Stimulated activated CD8-positive, alpha-beta memory T cell treated with anti-CD3 and anti-CD28 coated beads, Interleukin-2, amount 100 ng/mL, for 48 hours (primary cell): Measurements from ENCODE around the gene PVALEF.

Experiments
- DNase-seq, 2 donors: peaks; one replicate each; pipeline ENCODE4 v3.0.0-alpha.2; 2020; ENCODE audit warnings: low read depth in 2 of 2

The PVALEF gene

DNA sequence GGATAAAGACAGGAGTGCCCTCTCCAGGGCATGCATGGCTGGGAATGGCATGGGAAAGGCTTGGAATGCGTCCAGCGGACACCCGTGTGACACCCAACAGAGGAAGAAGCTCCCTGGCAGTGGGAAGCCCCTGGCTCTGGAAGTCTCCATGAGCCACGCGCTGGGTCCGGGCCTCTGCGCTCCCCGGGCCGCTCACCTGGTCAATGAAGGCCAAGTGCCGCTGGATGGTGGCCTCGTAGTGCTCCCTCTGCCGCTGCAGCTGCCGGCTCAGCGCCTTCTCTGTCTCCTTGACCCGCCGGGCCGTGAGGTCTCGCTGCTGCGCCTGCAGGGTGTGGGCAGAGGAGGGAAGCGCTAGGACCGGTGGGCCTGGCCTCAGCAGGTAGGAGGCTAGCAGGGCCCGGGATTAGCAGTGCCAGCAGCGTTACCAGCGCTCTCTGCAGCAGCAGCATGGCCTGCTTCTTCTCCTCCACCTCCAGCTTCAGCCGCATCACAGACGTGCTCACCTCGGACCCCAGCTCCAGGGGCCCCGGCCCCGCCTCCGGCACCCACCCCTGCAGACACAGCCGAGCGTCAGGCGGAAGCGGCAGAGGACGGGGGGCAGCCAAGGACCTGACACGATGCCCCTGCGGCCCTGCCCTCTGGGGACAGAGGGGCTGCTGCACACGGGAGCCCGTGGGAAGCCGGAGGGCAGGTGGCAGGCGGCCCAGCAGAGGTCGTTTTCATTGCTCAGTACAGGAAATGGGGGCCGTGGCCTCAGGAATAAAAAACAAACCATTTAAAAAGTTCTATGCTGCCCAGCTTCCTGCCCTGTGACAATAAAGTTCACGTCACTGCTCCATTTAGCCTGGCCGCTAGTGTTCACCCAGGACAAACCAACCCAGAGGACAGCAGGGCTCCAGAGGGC, 31.4 kb downstream of the PVALEF start:
- DNase-seq: no peak

DNA sequence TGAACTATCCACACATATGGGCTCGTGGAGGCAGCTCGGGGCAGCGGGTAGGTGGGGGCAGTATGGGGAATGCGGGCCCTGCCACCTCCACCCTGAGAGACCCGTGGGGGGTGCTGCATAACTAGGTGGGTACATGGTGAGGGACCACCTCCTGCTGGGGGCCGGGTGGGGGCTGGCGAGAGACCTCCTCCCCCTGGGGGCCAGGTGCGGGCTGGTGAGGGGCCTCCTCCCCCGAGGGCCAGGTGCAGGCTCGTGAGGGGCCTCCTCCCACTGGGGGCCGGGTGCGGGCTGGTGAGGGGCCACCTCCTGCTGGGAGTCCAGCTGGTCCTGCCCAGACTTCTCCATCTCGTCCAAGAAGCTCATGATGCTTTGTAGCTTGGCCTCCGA, 32.1 kb downstream of the PVALEF start:
- no peak for DNase-seq

DNA sequence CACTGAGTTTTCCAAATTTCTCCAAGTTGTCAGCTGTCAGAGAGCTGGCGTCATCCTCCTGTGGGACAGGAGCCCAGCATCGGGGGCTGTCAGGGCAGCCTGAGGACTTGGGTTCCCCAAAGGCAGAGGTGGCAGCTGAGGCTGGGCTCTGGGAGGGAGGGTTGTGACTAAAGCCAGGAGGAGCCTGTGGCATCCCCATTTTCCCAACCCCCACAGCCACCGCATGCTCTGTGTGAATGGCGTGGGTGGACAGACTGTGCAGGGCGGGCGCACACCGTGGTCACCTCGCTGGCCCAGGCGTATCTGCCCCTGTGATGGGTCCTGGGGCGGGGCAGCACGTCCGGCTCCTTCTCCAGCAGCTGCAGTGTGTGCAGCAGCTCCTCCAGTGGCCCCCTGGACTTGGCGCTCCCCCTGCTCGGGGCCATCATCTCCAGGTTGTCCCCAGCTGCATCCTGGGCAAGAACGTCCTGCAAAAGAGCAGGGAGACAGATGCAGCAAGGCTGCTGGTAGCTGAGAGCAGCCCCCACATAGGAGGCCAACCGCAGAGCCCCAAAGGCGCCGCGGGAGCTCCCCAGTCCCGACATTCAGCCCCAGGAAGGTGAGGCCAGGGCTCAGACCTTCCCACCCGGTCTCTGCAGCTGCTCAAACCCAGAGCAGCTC, 32.7 kb downstream of the PVALEF start:
- DNase-seq: no peak

DNA sequence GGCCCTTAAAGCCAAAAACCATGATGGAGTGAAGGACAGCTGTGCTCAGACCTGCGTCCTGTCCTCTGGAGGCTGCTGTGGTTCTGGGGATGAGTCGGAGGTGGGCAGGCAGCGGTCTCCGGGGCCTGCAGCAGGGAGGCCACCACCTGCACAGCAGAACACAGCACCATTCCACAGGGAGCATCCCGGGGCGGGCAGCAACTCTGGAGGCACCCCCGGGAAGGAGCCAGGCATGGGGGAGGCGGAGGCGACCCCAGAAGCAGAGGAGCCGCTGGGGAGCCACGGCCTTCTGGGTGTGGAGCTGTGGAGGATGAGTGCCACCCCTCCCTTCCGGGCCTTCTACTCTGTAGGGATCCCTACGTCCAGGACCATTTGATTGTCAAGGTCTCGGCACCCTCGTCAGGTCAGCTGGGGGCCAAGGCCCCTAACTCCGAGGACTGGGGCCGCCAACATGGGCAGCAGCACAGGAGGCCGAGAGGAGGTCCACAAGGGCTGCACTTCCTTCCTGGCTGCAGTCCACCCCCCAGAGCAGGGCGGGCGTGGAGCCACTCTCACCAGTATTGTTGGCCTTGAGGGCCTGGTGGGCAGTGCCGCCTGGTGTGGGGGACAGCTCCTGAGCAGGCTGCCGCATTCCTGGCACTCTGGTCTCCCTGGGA, 33.6 kb downstream of the PVALEF start:
- DNase-seq: no peak

DNA sequence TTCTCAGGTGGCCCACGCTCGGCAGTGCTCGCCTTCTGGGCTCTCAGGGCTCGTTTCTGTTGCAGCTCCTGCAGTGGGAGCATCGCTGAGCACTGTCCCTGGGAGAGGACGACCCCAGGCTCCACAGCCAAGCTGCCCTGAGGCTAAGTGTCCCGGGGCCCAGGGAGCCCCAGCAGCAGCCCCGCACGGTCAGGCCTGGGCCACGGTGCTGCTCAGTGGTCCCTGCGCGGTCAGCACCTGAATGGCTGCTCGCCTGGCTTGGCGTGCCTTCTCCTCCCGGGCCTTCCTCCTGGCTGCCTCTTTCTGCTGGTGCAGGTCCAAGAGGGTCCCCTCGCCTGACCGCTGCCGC, 34.1 kb downstream of the PVALEF start:
- DNase-seq: no peak

DNA sequence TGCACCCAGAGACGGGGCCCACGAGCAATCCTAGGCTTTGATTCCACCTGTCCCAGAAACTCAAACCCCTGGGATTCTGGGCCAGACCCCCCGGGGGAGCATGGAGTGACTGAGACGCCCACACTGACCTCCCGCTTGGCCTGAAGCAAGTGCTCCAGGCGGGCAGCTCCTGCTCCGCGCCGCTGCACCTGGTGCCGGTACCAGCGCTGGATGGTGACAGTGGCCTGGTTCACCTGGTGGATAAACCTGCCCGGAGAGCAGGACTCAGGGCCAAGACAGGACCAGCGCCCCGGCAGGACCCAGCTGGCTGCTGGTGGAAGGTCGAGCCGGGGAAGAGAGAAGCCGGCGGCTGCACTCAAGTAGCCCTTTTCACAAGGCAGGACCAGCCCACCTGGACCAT, 34.9 kb downstream of the PVALEF start:
- DNase-seq: no peak

DNA sequence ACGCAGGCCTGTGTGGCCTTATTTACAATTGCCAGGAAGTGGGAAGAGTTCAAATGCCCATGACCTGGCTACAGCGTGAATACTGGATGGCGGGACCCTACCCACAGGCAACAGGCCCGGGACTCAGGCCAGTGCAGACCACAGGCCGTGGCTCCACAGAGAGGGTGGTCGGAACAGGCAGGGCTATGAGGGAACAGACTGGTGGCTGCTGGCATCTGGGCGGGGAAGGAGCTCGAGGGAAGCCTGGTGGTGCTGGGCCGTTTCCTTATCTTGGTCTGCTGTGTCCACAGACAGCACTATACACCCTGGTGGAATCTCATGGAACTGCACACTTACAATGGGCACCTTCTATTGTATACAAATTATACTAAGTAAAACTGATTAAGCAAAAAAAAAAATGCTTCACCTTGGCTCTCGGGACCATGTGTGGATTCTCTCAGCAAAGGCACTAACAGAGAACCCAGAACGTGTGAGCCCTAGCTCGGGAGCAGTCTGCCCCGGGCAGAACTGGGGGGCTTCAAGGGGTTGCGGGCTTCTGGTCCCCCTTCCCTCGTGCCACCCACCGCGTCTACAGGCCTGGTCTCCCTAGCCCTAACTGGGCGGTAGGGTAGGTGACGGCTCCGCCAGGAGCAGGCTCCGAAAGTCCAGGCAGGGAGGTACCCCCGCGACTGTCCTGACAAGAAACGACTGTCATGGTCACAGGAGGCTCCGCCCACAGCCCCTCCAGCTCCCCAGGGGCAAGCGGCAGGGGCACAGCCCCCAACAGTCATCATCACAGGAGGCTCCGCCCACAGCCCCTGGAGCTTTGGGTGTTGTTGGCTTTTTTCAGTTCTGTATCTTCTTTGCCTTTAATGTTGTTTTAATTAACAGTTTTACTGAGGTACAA, 35.6 kb downstream of the PVALEF start:
- no peak for DNase-seq

DNA sequence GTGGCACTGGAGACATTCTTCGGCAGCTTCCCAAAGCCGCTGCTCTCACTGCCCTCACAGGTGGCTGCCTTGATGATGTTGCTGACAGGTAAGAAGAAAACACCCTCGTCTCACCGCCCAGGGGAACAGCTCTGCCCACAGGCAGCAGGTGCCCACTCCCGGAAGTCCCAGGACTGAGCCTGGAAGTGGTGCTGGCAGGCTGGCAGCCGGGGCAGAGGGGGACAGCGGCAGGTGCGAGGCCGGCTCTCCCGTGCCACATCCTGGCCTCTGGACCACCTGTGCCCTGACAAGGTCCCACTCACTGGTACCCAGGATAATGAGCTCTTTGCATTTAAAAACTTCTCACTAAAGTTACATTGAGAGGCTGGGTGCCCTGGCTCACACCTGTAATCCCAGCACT, 37.0 kb downstream of the PVALEF start:
- no peak for DNase-seq

DNA sequence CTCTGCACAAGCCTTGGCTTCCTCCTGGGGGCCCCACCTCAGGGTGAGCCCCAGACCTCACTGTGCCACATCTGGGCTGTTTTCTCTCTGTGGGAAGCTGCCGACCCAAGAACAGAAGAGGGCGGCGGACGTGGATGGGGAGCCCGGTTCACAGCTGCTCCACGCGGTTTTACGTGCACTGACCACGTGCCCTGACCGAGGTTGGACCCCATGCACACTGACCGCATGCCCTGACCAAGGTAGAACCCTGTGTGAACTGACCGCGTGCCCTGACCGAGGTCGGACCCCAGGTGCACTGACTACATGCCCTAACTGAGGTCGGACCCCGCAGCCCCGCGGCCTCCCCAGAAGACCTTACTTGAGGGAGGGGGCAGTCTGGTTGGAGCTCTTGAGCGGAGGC, 37.8 kb downstream of the PVALEF start:
- no peak for DNase-seq

DNA sequence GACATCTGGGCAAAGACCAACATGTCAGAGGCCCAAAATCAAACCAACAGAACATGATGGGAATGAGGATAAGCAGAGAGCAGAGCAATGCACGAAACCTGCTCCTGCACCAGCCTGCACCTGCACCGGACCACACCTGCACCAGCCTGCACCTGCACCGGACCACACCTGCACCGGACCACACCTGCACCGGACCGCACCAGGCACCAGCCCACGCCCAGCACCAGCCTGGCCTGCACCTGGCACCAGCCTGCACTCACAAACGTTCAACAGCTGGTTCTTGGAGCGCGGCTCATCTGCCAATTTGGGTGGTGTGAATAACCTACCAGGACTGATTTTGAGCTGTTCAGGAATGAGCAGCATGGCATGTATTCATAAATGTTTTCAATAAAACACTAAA, 39.3 kb downstream of the PVALEF start:
- no peak for DNase-seq

DNA sequence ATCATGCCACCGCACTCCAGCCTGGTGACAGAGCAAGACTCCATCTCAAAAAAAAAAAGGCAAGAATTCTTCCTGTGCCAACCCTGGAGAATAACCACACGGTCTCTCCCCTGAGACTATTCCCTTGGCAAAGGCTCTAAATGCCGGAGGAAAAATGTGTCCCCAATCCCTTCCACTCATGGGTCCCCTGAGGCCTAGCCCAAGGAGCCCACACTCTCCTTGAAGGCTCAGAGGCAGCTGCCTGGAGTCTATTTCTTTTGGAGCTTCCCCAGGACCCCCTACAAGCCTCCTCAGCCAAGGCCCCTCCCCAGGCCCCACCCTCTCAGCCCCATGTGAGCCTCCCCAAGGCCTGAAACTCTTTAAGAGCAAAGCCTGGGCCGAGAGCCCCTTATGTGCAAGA, 40.9 kb downstream of the PVALEF start:
- DNase-seq: no peak

DNA sequence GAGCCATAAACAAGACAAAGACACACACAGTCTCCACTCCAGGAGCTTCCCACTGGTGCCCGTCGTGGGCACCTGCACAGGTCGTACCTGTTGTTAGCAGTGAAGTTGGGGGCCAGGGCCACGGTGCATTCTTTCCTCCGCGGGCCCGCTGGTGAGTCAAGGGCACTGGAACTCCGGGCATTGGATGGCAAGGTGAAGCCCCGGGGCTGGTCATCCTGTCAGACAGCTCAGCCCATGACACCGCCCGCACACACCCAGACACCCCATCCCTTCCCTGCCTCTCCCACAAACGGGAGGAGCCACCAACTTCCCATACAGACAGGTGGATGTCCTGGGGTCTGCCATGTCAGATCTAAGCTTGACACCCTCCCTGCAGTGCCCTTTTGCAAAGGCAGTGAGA, 41.4 kb downstream of the PVALEF start:
- no peak for DNase-seq

DNA sequence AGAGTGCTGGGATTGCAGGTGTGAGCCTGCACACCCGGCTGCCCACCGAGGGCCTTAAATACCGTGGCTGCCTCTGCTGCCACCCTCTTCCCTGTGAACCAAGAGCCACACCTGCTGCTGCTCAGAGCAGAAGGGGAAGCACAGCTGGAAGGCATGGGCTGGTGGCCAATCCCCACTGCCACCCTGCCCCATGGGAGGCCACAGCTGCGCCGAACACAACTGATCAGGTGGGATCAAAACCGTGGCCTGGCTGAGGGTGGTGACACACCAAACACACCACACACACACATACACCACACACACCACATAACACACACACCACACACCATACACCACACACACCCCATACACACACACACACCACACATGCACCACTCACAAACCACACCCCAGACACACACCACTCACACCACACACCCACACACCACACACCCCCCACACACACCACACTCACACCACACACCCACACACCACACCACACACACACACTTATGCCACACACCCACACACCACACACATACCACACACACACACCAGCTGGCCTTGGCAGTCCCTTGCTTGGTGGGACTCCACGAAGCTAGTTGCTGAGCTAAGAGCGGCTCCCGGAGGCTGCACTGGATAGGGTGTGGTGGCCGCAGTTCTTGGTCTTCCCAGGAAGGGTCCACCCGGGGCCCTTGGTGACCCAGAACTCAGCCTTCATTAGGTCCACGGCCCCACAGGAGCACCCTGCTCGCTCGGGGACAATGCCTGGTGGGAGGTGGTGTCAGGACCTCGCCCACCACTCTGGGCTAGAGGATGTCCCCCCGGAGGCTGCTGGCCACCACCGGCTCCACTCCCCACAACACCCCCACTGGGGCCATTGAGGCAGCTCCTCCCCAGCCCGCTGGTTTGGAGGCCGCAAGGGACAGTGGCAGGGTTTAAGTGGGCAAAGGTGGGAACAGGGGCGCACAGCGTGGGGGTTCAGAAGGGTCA, 42.6 kb downstream of the PVALEF start:
- no peak for DNase-seq

DNA sequence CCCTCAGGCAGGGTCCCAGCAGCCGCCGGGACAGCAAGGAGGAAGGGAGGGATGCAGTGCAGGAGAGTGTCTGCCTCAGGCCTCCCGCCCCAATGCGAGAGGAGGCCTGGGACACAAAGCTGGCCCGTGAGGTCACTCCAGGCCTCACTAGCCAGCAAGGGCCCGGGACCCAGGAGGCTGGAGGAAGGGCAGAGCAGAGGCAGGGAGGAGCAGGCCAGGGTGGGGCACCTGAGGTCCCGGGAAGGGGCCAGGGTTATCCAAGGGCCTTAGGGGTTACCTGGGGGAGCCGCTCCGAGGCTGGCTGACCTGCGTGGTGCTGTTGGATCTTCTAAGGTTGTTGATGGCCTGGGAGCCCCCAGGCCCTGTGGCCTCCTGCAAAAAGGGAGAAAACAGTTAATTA, 43.3 kb downstream of the PVALEF start:
- no peak for DNase-seq

DNA sequence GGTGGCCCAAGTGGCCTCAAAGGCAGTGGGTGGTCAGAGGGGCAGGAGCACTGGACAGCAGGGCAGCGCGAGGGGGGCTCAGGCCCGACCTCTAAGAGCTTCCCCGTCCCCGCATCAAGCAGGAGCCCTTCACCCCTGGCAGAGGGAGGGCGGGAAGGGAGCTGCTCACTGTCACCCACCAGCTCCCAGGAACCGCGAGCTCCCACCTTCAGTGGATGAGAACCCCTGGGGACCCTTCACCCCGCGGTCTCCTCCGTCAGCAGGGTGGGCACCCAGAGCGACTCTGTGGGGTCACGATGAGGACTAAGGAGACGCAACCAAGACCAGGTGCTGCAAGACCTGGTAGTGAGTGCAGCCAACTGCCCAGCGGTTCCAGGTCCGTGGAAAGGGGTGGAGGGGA, 43.8 kb downstream of the PVALEF start:
- DNase-seq: no peak

DNA sequence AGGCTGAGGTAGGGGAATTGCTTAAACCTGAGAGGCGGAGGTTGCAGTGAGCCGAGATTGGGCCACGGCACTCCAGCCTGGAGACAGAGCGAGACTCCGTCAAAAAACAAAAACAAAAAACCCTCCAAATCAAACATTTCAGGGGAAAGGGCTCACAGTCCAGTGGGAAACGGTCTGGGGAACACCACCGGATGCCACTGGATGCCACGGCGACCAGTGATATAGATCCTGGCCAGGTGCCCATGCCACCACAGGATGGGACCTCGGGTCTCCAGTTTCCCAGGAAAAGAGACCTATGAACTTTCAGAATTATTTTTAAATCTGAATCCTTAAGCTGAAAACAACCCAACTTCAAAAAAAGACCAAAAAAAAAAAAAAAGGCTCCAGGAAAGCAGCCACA, 45.2 kb downstream of the PVALEF start:
- no peak for DNase-seq

DNA sequence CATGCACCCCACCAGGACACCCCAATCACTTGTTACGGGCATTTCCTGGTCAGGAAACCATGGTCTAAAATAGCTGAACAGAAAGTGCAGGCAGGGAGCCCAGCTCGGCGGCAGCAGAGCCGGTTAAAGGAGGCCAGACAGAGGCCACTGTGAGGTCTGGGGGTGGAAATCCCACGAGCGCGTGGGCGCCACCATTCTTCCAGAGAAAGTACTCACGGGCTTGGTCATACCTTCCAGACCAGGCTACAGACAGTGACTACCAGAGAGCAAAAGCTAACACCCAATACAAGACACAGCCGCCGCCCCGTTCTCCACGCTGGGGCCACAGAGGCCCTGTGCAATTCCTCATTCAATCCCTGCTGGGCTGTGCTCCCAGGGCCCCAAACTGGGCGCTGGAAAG, 45.6 kb downstream of the PVALEF start:
- DNase-seq: no peak

DNA sequence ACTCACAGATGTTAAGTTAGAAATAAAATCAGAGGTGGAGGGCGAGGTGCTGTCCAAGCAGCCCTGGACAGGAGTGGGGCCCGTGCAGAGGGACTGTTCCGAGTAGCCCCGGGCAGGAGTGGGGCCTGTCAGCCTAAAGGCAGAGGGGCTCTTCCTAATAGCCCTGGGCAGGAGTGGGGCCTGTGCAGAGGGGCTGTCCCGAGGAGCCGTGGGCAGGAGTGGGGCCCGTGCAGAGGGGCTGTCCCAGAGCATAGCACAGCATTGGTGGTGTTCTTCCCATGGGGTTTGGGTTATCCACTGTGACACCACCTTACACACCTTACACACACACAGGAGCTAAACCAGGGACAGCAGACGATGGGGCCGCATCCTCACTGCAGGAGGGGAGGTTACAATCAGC, 47.1 kb downstream of the PVALEF start:
- no peak for DNase-seq

DNA sequence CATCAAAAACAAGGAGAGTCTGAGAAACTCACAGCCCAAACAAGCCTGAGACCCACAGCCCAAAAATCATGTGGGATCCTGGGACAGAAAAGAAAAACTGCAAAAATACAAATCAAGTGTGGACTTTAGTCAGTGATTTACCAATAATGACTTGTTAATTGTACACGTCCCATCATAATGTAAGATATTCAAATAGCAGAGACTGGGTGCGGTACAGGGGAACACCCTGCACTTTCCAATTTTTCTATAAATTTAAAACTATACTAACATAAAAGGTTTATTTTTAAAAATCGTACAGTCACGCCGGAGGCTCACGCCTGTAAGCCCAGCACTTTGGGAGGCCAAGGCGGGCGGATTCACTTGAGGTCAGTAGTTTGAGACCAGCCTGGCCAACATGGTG, 48.7 kb downstream of the PVALEF start:
- DNase-seq: no peak

DNA sequence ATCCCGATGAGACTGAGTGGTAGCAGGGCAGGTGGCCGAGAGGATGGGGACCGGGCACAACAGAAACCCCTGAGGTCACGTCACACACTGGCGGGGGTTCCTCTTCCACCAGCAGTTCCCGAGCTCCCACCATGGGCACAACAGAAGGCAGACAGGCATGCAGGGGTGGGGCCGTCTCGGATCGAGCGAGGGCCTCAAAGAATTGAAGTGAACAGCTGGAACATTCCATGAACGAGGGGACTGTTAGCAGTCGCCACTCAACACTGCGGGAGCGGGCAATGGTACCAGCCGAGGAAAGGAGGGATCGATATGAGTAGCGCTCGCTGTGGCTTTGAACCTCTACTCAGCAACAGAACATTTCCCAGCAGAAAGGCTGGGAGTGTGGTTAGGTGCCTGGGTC, 52.2 kb downstream of the PVALEF start:
- no peak for DNase-seq

DNA sequence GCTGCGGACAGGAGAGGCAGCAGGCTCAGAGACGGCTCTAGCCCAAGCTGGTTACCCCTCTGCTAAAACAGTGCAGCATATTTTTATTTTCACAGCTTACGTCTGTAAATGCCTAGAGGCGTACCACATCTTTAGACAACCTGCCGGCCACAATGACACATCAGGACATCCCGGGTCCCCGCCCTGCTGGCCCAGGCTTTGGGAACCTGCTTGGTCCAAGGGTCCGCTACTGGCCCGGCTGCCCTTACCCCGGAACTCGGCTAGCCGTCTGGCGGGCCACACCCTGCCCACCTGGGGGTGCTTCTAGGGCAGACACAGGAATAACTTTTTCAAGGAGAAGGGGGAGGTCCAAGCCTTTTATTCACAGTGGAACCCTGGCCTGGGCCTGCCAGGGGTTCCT, 53.2 kb downstream of the PVALEF start:
- no peak for DNase-seq
